NCI-H524 (cell line): ENCODE data around the gene HTRA2.
"Not testable (repeated sequence)": the region's sequence is repeated elsewhere in the genome, so short reads cannot be mapped to it uniquely, and the experiment has no call there.

Source experiments
- DNase-seq, 2 experiments: peaks; one replicate each; lab custom pipeline; 2025; lab: John Stamatoyannopoulos, UW

HTRA2 gene

GRCh38 chr2:74529357-74530238, at the start of gene HTRA2, which contains the start of gene AUP1:
TSS of gene HTRA2 (plus strand) at chr2:74529933. CDS start at chr2:74530007, 74 bp downstream.
TSS of gene AUP1 (minus strand) at chr2:74529706. CDS start at chr2:74529629, 77 bp downstream.
- DNase-seq: peak; percentile 98

- no peak for DNase-seq
Measured at GRCh38 chr2:74481431-74481830, 48.3 kb upstream of the HTRA2 start.

GRCh38 chr2:74481961-74482800, 47.6 kb upstream of the HTRA2 start:
- peak; percentile 64 to 75 for DNase-seq

GRCh38 chr2:74482801-74483674, 46.7 kb upstream of the HTRA2 start, which contains the start of the genes CCDC142 and TTC31:
TSS of gene CCDC142 (minus strand) at chr2:74482998. CDS start at chr2:74482837, 161 bp downstream.
TSS of gene TTC31 (plus strand) at chr2:74483081. CDS start at chr2:74483096, 15 bp downstream.
- DNase-seq: peak; percentile 93 to 94

GRCh38 chr2:74483675-74484164, 46.0 kb upstream of the HTRA2 start:
- DNase-seq: not testable (repeated sequence)

GRCh38 chr2:74486141-74486540, 43.6 kb upstream of the HTRA2 start:
- DNase-seq: no peak

- DNase-seq: no peak
Measured at GRCh38 chr2:74488643-74489481, 40.9 kb upstream of the HTRA2 start.

- DNase-seq: no peak
Measured at GRCh38 chr2:74489906-74490305, 39.8 kb upstream of the HTRA2 start.

GRCh38 chr2:74491648-74492544, 37.8 kb upstream of the HTRA2 start:
- DNase-seq: no peak

- no peak for DNase-seq
Measured at GRCh38 chr2:74493546-74493945, 36.2 kb upstream of the HTRA2 start.

- DNase-seq: no peak
Measured at GRCh38 chr2:74495440-74495839, 34.3 kb upstream of the HTRA2 start.

- no peak for DNase-seq
Measured at GRCh38 chr2:74496997-74497776, 32.5 kb upstream of the HTRA2 start.

GRCh38 chr2:74497777-74498499, 31.8 kb upstream of the HTRA2 start:
- no peak for DNase-seq

GRCh38 chr2:74498500-74499266, 31.1 kb upstream of the HTRA2 start:
- DNase-seq: peak in 1 of 2 experiments; percentile 12

GRCh38 chr2:74499267-74499939, 30.3 kb upstream of the HTRA2 start, which contains the start of gene LBX2:
TSS of gene LBX2 (minus strand) at chr2:74499603. CDS start at chr2:74499537, 66 bp downstream.
- DNase-seq: no peak

- no peak for DNase-seq
Measured at GRCh38 chr2:74499940-74500577, 29.7 kb upstream of the HTRA2 start.
